WTC11 (cell line): ENCODE measurements around the gene C17orf100. TPM values are rescaled to one million over a fixed set of nuclear protein-coding genes. Genes with fewer than 3 reads are reported as not detected.

ENCODE experiments used
- ATAC-seq: fragments of 200-7000 bp; cut with Tn5 transposase; 2 replicates; pipeline ENCODE4 v1.10.0; 2021; ENCODE audit warnings: mild to moderate bottlenecking, moderate library complexity
- CTCF ChIA-PET: fragments of 300-600 bp; sonication (Branson Sonifier 250); formaldehyde crosslinking; loops from one replicate; lab custom pipeline; 2021; ENCODE audit warnings: antibody characterized with exemption; lab: Charles Lee
- POLR2A ChIA-PET: fragments of 350-600 bp; sonication (Branson Sonifier 250); formaldehyde crosslinking; loops from one replicate; lab custom pipeline; 2021; ENCODE audit warnings: antibody characterized with exemption; lab: Charles Lee
- DNase-seq: peaks from one replicate; pipeline ENCODE4 v3.0.0; 2021; ENCODE audit warnings: low spot score
- H3K27ac Mint-ChIP-seq: 2 replicates; pipeline ENCODE4 v1.8.0; 2021; ENCODE audit warnings: mixed read lengths
- H3K27me3 Mint-ChIP-seq: 2 replicates; pipeline ENCODE4 v1.8.0; 2021; ENCODE audit warnings: low read depth, mild to moderate bottlenecking, moderate library complexity, mixed read lengths
- H3K36me3 Mint-ChIP-seq: 2 replicates; pipeline ENCODE4 v1.8.0; 2021; ENCODE audit warnings: mixed read lengths
- H3K4me1 Mint-ChIP-seq: 2 replicates; pipeline ENCODE4 v1.8.0; 2022; ENCODE audit warnings: mixed read lengths
- H3K4me3 Mint-ChIP-seq: 2 replicates; pipeline ENCODE4 v1.8.0; 2021; ENCODE audit warnings: mild to moderate bottlenecking, moderate library complexity, mixed read lengths
- H3K9me3 Mint-ChIP-seq: 2 replicates; pipeline ENCODE4 v1.8.0; 2021; ENCODE audit warnings: mixed read lengths
- AFF4 ChIP-seq: sonication (generic); formaldehyde crosslinking; IDR thresholded peaks from 2 replicates; pipeline ENCODE4 v1.8.1; 2023; ENCODE audit warnings: mild to moderate bottlenecking, missing genetic modification reagents, borderline replicate concordance
- ATF1 ChIP-seq: sonication (generic); formaldehyde crosslinking; IDR thresholded peaks from 2 replicates; pipeline ENCODE4 v1.8.1; 2023; ENCODE audit warnings: mild to moderate bottlenecking, moderate library complexity, missing genetic modification reagents
- CDX4 ChIP-seq: fragments of 250-450 bp; sonication (Bioruptor Pico); IDR thresholded peaks from 2 replicates; pipeline ENCODE4 v1.9.0; 2021; ENCODE audit warnings: moderate library complexity, mild to moderate bottlenecking, inconsistent platforms, borderline replicate concordance
- ESRRA ChIP-seq: sonication (generic); formaldehyde crosslinking; IDR thresholded peaks from 2 replicates; pipeline ENCODE4 v1.8.1; 2022; ENCODE audit warnings: mild to moderate bottlenecking, missing genetic modification reagents, borderline replicate concordance
- GABPB1 ChIP-seq: sonication (generic); formaldehyde crosslinking; IDR thresholded peaks from 2 replicates; pipeline ENCODE4 v1.8.1; 2023; ENCODE audit warnings: mild to moderate bottlenecking, missing genetic modification reagents
- PRRX2 ChIP-seq: fragments of 250-450 bp; sonication (Bioruptor Pico); IDR thresholded peaks from 2 replicates; pipeline ENCODE4 v1.8.0; 2021; ENCODE audit warnings: mild to moderate bottlenecking
- RORB ChIP-seq: fragments of 250-450 bp; sonication (Bioruptor Pico); IDR thresholded peaks from 2 replicates; pipeline ENCODE4 v1.9.0; 2021; ENCODE audit warnings: mild to moderate bottlenecking
- SOX15 ChIP-seq: fragments of 250-450 bp; sonication (Bioruptor Pico); IDR thresholded peaks from 2 replicates; pipeline ENCODE4 v1.9.0; 2021; ENCODE audit warnings: mild to moderate bottlenecking
- SP1 ChIP-seq: sonication (generic); formaldehyde crosslinking; conservative IDR thresholded peaks from 2 replicates; pipeline ENCODE4 v1.8.1; 2022; ENCODE audit warnings: missing genetic modification reagents
- TEAD4 ChIP-seq: sonication (generic); formaldehyde crosslinking; IDR thresholded peaks from 2 replicates; pipeline ENCODE4 v1.8.0; 2022; ENCODE audit warnings: mild to moderate bottlenecking, missing genetic modification reagents
- ZNF121 ChIP-seq: sonication (generic); formaldehyde crosslinking; IDR thresholded peaks from 2 replicates; pipeline ENCODE4 v1.8.0; 2023; ENCODE audit warnings: missing genetic modification reagents
- ZNF281 ChIP-seq: sonication (generic); formaldehyde crosslinking; IDR thresholded peaks from 2 replicates; pipeline ENCODE4 v1.8.0; 2023; ENCODE audit warnings: mild to moderate bottlenecking, missing genetic modification reagents
- total RNA-seq: library from RNA; stranded (reverse); gene quantifications from 3 replicates; pipeline ENCODE4 v1.2.3, GENCODE V29; 2021
- TF ChIP-seq, protein P1 (sequence below): sonication (generic); formaldehyde crosslinking; IDR thresholded peaks from 2 replicates; pipeline ENCODE4 v1.8.1; 2022; ENCODE audit warnings: missing genetic modification reagents, borderline replicate concordance
- TF ChIP-seq, protein P2 (sequence below): sonication (generic); formaldehyde crosslinking; IDR thresholded peaks from 2 replicates; pipeline ENCODE4 v1.8.1; 2023; ENCODE audit warnings: mild to moderate bottlenecking, missing genetic modification reagents
- TF ChIP-seq, protein P3 (sequence below): sonication (generic); formaldehyde crosslinking; IDR thresholded peaks from 2 replicates; pipeline ENCODE4 v1.8.0; 2022; ENCODE audit warnings: missing genetic modification reagents
- TF ChIP-seq, protein P4 (sequence below): sonication (generic); formaldehyde crosslinking; IDR thresholded peaks from 2 replicates; pipeline ENCODE4 v1.8.1; 2022; ENCODE audit warnings: mild to moderate bottlenecking, moderate library complexity, missing genetic modification reagents
- TF ChIP-seq, protein P5 (sequence below): fragments of 250-450 bp; sonication (Bioruptor Pico); conservative IDR thresholded peaks from 2 replicates; pipeline ENCODE4 v1.9.0; 2021; ENCODE audit warnings: mild to moderate bottlenecking

Gene C17orf100
- total RNA-seq, 1 experiment from 2014 or later, result 2.7 TPM

DNA sequence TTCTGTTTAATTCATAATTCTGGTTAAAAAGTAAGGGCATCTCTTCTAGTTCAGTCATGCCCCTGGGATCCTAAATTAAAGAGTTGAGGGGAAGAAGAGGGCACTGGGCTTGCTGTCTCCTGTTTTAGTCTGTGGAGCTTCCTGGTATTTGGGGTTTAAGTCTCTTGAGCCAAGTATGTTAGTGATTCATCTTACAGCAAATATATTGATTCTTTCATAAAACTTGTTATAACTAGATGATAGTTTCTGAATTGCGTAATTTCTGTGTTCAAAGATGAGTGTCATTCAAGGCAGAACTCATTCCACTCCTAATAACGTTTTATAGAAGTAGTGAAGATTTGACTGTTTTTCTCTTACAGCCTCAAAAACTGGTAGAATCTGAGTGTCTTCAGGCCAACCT, 9.0 kb upstream of the C17orf100 start:
- CTCF ChIA-PET, result no interaction called here
- DNase-seq, result no peak
- H3K36me3 Mint-ChIP-seq, result peaks cover 39% of the 10 kb centered on the region
- H3K4me1 Mint-ChIP-seq, result peaks cover 24% of the 10 kb centered on the region
- peak overlapping the region; percentile 88 for H3K4me3 Mint-ChIP-seq
- no peaks in the 10 kb centered on the region for H3K9me3 Mint-ChIP-seq
- POLR2A ChIA-PET, result no interaction called here
- H3K27ac Mint-ChIP-seq, result no peak overlapping the region
- TF ChIP-seq PRRX2 (CRISPR knock-in tag), result no peak
- TF ChIP-seq GABPB1, result no peak
- TF ChIP-seq SOX15, result no peak
- ATAC-seq, result no peak
- no peaks in the 10 kb centered on the region for H3K27me3 Mint-ChIP-seq

- CTCF ChIA-PET, result no interaction called here
- H3K4me1 Mint-ChIP-seq, result peaks cover 28% of the 10 kb centered on the region
- DNase-seq, result no peak
- H3K27me3 Mint-ChIP-seq, result no peaks in the 10 kb centered on the region
- ATAC-seq, result no peak
- H3K4me3 Mint-ChIP-seq, result no peak overlapping the region
- H3K36me3 Mint-ChIP-seq, result peaks cover 48% of the 10 kb centered on the region
- POLR2A ChIA-PET, result no interaction called here
- H3K27ac Mint-ChIP-seq, result no peak overlapping the region
- H3K9me3 Mint-ChIP-seq, result no peaks in the 10 kb centered on the region
- TF ChIP-seq TEAD4 (CRISPR knock-in tag) (no peak), RORB (CRISPR knock-in tag) (no peak), ZNF281 (CRISPR knock-in tag) (no peak), ATF1 (no peak), SP1 (CRISPR knock-in tag) (no peak), ZNF121 (CRISPR knock-in tag) (no peak), AFF4 (CRISPR knock-in tag) (no peak), ESRRA (CRISPR knock-in tag) (no peak), CDX4 (CRISPR knock-in tag) (no peak)
- TF ChIP-seq, protein P1, sequence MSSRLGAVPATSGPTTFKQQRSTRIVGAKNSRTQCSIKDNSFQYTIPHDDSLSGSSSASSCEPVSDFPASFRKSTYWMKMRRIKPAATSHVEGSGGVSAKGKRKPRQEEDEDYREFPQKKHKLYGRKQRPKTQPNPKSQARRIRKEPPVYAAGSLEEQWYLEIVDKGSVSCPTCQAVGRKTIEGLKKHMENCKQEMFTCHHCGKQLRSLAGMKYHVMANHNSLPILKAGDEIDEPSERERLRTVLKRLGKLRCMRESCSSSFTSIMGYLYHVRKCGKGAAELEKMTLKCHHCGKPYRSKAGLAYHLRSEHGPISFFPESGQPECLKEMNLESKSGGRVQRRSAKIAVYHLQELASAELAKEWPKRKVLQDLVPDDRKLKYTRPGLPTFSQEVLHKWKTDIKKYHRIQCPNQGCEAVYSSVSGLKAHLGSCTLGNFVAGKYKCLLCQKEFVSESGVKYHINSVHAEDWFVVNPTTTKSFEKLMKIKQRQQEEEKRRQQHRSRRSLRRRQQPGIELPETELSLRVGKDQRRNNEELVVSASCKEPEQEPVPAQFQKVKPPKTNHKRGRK (CRISPR knock-in tag), result no peak
- TF ChIP-seq, protein P2, sequence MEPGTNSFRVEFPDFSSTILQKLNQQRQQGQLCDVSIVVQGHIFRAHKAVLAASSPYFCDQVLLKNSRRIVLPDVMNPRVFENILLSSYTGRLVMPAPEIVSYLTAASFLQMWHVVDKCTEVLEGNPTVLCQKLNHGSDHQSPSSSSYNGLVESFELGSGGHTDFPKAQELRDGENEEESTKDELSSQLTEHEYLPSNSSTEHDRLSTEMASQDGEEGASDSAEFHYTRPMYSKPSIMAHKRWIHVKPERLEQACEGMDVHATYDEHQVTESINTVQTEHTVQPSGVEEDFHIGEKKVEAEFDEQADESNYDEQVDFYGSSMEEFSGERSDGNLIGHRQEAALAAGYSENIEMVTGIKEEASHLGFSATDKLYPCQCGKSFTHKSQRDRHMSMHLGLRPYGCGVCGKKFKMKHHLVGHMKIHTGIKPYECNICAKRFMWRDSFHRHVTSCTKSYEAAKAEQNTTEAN, result no peak
- TF ChIP-seq, protein P3, sequence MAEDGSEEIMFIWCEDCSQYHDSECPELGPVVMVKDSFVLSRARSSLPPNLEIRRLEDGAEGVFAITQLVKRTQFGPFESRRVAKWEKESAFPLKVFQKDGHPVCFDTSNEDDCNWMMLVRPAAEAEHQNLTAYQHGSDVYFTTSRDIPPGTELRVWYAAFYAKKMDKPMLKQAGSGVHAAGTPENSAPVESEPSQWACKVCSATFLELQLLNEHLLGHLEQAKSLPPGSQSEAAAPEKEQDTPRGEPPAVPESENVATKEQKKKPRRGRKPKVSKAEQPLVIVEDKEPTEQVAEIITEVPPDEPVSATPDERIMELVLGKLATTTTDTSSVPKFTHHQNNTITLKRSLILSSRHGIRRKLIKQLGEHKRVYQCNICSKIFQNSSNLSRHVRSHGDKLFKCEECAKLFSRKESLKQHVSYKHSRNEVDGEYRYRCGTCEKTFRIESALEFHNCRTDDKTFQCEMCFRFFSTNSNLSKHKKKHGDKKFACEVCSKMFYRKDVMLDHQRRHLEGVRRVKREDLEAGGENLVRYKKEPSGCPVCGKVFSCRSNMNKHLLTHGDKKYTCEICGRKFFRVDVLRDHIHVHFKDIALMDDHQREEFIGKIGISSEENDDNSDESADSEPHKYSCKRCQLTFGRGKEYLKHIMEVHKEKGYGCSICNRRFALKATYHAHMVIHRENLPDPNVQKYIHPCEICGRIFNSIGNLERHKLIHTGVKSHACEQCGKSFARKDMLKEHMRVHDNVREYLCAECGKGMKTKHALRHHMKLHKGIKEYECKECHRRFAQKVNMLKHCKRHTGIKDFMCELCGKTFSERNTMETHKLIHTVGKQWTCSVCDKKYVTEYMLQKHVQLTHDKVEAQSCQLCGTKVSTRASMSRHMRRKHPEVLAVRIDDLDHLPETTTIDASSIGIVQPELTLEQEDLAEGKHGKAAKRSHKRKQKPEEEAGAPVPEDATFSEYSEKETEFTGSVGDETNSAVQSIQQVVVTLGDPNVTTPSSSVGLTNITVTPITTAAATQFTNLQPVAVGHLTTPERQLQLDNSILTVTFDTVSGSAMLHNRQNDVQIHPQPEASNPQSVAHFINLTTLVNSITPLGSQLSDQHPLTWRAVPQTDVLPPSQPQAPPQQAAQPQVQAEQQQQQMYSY (CRISPR knock-in tag), result no peak
- TF ChIP-seq, protein P4, sequence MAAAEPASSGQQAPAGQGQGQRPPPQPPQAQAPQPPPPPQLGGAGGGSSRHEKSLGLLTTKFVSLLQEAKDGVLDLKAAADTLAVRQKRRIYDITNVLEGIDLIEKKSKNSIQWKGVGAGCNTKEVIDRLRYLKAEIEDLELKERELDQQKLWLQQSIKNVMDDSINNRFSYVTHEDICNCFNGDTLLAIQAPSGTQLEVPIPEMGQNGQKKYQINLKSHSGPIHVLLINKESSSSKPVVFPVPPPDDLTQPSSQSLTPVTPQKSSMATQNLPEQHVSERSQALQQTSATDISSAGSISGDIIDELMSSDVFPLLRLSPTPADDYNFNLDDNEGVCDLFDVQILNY (CRISPR knock-in tag), result no peak
- TF ChIP-seq, protein P5, sequence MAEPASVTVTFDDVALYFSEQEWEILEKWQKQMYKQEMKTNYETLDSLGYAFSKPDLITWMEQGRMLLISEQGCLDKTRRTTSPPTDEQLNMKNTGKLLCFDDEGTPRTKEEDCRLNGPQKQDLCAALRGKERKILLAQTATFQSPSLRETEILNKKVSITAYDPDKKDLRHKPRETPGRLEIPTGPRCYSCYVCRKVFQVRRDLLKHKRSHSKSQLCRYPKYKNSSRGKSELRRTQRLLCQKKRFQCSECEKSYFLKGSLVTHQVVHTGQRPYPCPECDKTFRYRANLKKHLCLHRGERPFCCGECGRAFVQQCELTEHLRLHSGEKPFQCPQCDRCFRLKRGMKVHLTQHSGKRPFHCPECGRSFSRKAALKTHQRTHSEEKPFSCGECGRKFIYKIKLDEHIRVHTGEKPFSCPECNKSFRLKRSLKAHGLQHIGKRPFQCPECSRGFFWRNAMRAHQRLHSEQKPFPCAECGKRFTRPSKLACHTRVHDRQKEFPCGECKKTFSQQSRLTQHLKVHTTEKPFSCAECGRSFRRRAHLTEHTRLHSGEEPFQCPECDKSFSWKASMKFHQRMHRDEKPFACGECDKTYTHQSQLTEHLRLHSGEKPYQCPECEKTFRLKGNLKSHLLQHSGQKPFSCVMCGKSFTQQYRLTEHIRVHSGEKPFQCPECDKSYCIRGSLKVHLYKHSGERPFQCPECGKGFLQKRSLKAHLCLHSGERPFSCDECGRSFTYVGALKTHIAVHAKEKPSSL (CRISPR knock-in tag), result no peak
Observed at GRCh38 chr17:6643451-6644125, 8.0 kb upstream of the C17orf100 start.
